A549 treated with Mapracorat at 1 μM for 4 hours (cell line): ENCODE results near the gene FAM237A. TPM values are rescaled to one million over a fixed set of nuclear protein-coding genes. Genes with fewer than 3 reads are reported as not detected.

Source experiments
- total RNA-seq: library from RNA; stranded (reverse); fragments of 200-300 nt; extraction: Qiagen RNA extraction; gene quantifications from 5 replicates; pipeline ENCODE4 v1.2.3, GENCODE V29; 2022

Gene FAM237A
- total RNA-seq = not detected in 5 replicates

DNA sequence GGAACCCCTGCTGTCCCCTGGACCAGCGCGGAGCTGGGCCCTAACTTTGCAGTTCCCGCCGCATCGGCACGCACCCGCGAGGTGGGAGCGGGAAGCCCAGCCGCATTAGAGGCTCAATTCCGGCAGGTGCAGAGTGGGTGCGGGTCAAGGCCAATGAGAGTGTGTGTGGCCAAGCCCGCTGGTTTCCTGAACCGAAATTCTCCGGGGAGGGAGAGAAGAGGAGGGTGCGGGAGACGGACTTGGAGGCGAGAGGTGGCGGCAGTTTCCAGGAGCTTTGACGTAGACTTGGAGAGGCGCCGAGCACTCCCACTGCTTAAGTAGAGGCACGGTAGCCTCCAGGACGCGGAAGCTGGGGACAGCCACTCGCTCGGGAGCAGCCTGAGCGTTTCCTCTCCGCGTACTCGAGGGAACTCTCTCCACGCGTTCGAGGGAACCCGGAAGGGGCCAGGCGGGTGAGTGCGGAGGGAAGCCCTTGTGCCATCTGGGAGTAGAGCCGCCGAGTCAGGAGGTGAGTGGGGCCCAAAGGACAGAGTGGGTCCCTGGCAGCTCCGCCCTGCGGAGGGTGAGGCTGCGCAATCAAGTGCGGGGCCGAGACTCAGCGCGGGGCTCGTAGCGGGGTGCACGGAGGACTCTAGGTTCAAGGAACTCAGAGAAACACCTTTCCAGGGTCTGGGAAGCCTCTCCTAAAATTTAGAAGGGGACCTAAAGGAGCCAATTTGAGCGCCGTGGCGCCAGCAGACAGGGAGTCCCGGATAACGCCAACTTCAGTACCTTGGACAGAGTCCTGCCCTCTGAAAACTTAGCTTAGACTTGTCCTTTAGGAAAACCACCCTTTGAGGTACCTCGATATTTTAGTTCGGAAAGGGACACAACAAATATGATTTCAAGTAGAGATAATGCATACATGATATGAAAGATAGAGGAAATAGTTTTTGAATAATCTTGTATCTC, at the start of gene FAM237A:
Gene FAM237A (plus strand): TSS at position 413 of the 951 bp plus-strand sequence. CDS start 1,750 bp downstream, outside the sequence.

Other genes with a start within 250 kb of the FAM237A start
- gene ADAM23, start 199.0 kb upstream of the FAM237A start, total RNA-seq = 8.4 to 10.2 TPM (median 9.2 TPM) in 5 replicates
- gene DYTN, start 75.9 kb downstream of the FAM237A start, total RNA-seq = not detected in 5 replicates
- 1.4 to 2.0 TPM (median 1.7 TPM) in 5 replicates for gene MDH1B, start 122.8 kb downstream of the FAM237A start, total RNA-seq
- 29.1 to 37.1 TPM (median 33.0 TPM) in 5 replicates for gene FASTKD2, start 123.1 kb downstream of the FAM237A start, total RNA-seq